ELR (cell line): Measurements from ENCODE around the gene CCDC88B.

Experiments used
- DNase-seq: peaks from one replicate; pipeline ENCODE4 v3.0.0-alpha.2; 2015; ENCODE audit warnings: low read depth

CCDC88B gene

GRCh38 chr11:64343767-64344559 is 4.0 kb downstream of the CCDC88B start:
- peak; percentile 26 for DNase-seq

- DNase-seq: no peak
Measured at GRCh38 chr11:64344787-64345186, 4.8 kb downstream of the CCDC88B start.

GRCh38 chr11:64347193-64347867 is 7.3 kb downstream of the CCDC88B start:
- peak; percentile 19 for DNase-seq

GRCh38 chr11:64348383-64349024 is 8.5 kb downstream of the CCDC88B start:
- DNase-seq: no peak

GRCh38 chr11:64349025-64349387 is 9.0 kb downstream of the CCDC88B start:
- no peak for DNase-seq

- DNase-seq: no peak
Measured at GRCh38 chr11:64349404-64349803, 9.4 kb downstream of the CCDC88B start.

- DNase-seq: no peak
Measured at GRCh38 chr11:64351136-64351631, 11.2 kb downstream of the CCDC88B start.

- DNase-seq: no peak
Measured at GRCh38 chr11:64352099-64352994, 12.3 kb downstream of the CCDC88B start.

GRCh38 chr11:64352995-64353714 is 13.2 kb downstream of the CCDC88B start:
- DNase-seq: no peak

- DNase-seq: no peak
Measured at GRCh38 chr11:64353715-64354506, 13.9 kb downstream of the CCDC88B start.

GRCh38 chr11:64355078-64355940 is 15.3 kb downstream of the CCDC88B start:
- peak; percentile 89 for DNase-seq

- DNase-seq: peak; percentile 69
Measured at GRCh38 chr11:64356498-64357411, 16.8 kb downstream of the CCDC88B start.

GRCh38 chr11:64357446-64357845 is 17.4 kb downstream of the CCDC88B start:
- DNase-seq: no peak

GRCh38 chr11:64357904-64358535 is 18.0 kb downstream of the CCDC88B start:
- DNase-seq: peak; percentile 76

- no peak for DNase-seq
Measured at GRCh38 chr11:64358536-64358906, 18.5 kb downstream of the CCDC88B start.

- DNase-seq: peak; percentile 81
Measured at GRCh38 chr11:64358907-64359711, 19.1 kb downstream of the CCDC88B start, which contains the start of gene RPS6KA4. Gene RPS6KA4 (plus strand): TSS chr11:64359162. CDS start chr11:64359236, 74 bp downstream.
